K562 (cell line): ENCODE measurements around the gene MRGPRD. TPM values are rescaled to one million over a fixed set of nuclear protein-coding genes. Genes with fewer than 3 reads are reported as not detected.

Experiments
- ATAC-seq: fragments of 200-7000 bp; cut with Tn5 transposase; 3 replicates; pipeline ENCODE4 v1.9.1; 2020; ENCODE audit warnings: moderate library complexity
- BruUV-seq: library from RNA; stranded (reverse); fragments of 400-500 nt; replicated peaks from 2 replicates; lab custom pipeline; 2021; lab: Mats Ljungman, UMichigan
- CTCF ChIA-PET: fragments of 300-600 bp; formaldehyde crosslinking; extraction: SDS; loops from one replicate; lab custom pipeline; 2021; ENCODE audit warnings: low intra/inter-chr PET ratio; lab: Yijun Ruan, JAX
- POLR2A ChIA-PET: fragments of 300-600, 350-650 bp; sonication (Branson Sonifier 250); formaldehyde crosslinking; extraction: SDS; loops from one replicate; lab custom pipeline; 2021; ENCODE audit warnings: antibody characterized with exemption, inconsistent platforms; lab: Yijun Ruan, JAX
- DNase-seq, 4 experiments: peaks; one replicate each; pipeline versions ENCODE4 v3.0.0 to v3.0.0-alpha.2; 2011 to 2018; ENCODE audit warnings: low spot score in 3 of 4, mixed read lengths in 3 of 4; ENCODE audit errors: extremely low read depth in 1 of 4
- FAIRE-seq: peaks from 2 replicates; lab custom pipeline; 2011; peaks lifted over from hg19 to GRCh38; lab: Jason Lieb, UNC
- H2AFZ ChIP-seq: 2 replicates; pipeline ENCODE4 v1.6.0; 2011; ENCODE audit warnings: low read depth, low read length, control low read depth, inconsistent platforms
- H3K27ac ChIP-seq: fragments of 200-600 bp; 3 replicates; pipeline ENCODE4 v1.8.0; 2011; ENCODE audit warnings: low read depth, mild to moderate bottlenecking, control low read depth, inconsistent platforms, low read length, moderate library complexity, mixed read lengths; ENCODE audit errors: extremely low read depth
- H3K27me3 ChIP-seq, 2 experiments: fragments of 300-600 bp in 1 of 2; 2 replicates in 1 of 2; 3 replicates in 1 of 2; pipeline versions ENCODE4 v1.6.0 to v1.8.0; 2011; ENCODE audit warnings: inconsistent platforms in 2 of 2, low read length in 2 of 2, mild to moderate bottlenecking in 1 of 2, mixed read lengths in 1 of 2, moderate library complexity in 1 of 2; ENCODE audit not compliant: control insufficient read depth in 2 of 2, insufficient read depth in 2 of 2
- H3K36me3 ChIP-seq: fragments of 300-600 bp; 3 replicates; pipeline ENCODE4 v1.8.0; 2011; ENCODE audit warnings: mild to moderate bottlenecking, low read length, inconsistent platforms; ENCODE audit not compliant: control insufficient read depth, insufficient read depth
- H3K4me1 ChIP-seq, 2 experiments: fragments of 200-600 bp in 1 of 2; replicated peaks in 1 of 2; 2 replicates in 1 of 2; 3 replicates in 1 of 2; pipeline versions ENCODE4 v1.5.1 to v1.8.0; 2011; ENCODE audit warnings: inconsistent platforms in 2 of 2, low read length in 2 of 2, mild to moderate bottlenecking in 1 of 2, mixed read lengths in 1 of 2, moderate library complexity in 1 of 2; ENCODE audit not compliant: control insufficient read depth in 2 of 2, insufficient read depth in 2 of 2
- H3K4me2 ChIP-seq: 2 replicates; pipeline ENCODE4 v1.6.1; 2011; ENCODE audit warnings: low read length, control low read depth, inconsistent platforms, mixed read lengths; ENCODE audit not compliant: insufficient read depth
- H3K4me3 ChIP-seq: fragments of 200-600 bp; sonication (generic), shearing (Covaris generic); 2 replicates; pipeline ENCODE4 v1.5.1; 2016; ENCODE audit warnings: control low read depth, inconsistent platforms
- H3K79me2 ChIP-seq: fragments of 200-600 bp; 3 replicates; pipeline ENCODE4 v1.8.0; 2011; ENCODE audit warnings: low read length, inconsistent platforms; ENCODE audit not compliant: control insufficient read depth, insufficient read depth
- H3K9ac ChIP-seq, 2 experiments: 2 replicates each; pipeline versions ENCODE4 v1.6.0 to v1.6.1; 2011; ENCODE audit warnings: low read depth in 2 of 2, low read length in 2 of 2, control low read depth in 1 of 2, inconsistent platforms in 1 of 2, mild to moderate bottlenecking in 1 of 2, mixed read lengths in 1 of 2; ENCODE audit not compliant: insufficient read depth in 1 of 2
- H3K9me1 ChIP-seq: one replicate; pipeline ENCODE4 v1.6.0; 2011; ENCODE audit warnings: inconsistent platforms, mild to moderate bottlenecking, low read length, moderate library complexity; ENCODE audit not compliant: control insufficient read depth, insufficient read depth
- H3K9me3 ChIP-seq: replicated peaks from 2 replicates; pipeline ENCODE4 v1.5.1; 2011; ENCODE audit warnings: low read depth, low read length, inconsistent platforms; ENCODE audit not compliant: control insufficient read depth, insufficient read depth
- H4K20me1 ChIP-seq: replicated peaks from 2 replicates; pipeline ENCODE4 v1.6.1; 2011; ENCODE audit warnings: low read length, inconsistent platforms, mixed read lengths; ENCODE audit not compliant: control insufficient read depth, insufficient read depth
- BACH1 ChIP-seq: fragments of 200-800 bp; sonication (Bioruptor generic); IDR thresholded peaks from 2 replicates; pipeline ENCODE4 v1.6.1; 2016; ENCODE audit warnings: missing genetic modification characterization, missing compliant biosample characterization
- CBFA2T3 ChIP-seq: fragments of 450-650 bp; IDR thresholded peaks from 2 replicates; pipeline ENCODE4 v1.6.1; 2017
- DMBX1 ChIP-seq: fragments of 250-450 bp; sonication (Bioruptor Pico); IDR thresholded peaks from 2 replicates; pipeline ENCODE4 v1.8.0; 2022; ENCODE audit warnings: inconsistent platforms, mild to moderate bottlenecking, moderate library complexity, borderline replicate concordance
- EP400 ChIP-seq: fragments of 450-650 bp; IDR thresholded peaks from 2 replicates; pipeline ENCODE4 v1.6.1; 2017; ENCODE audit warnings: antibody characterized with exemption, mild to moderate bottlenecking, moderate library complexity
- GATAD2B ChIP-seq: fragments of 450-650 bp; IDR thresholded peaks from 2 replicates; pipeline ENCODE4 v1.6.1; 2017; ENCODE audit warnings: mild to moderate bottlenecking, borderline replicate concordance
- HNRNPL ChIP-seq: fragments of 200-400 bp; formaldehyde crosslinking; IDR thresholded peaks from 2 replicates; pipeline ENCODE4 v1.6.1; 2017; ENCODE audit warnings: low read depth, mild to moderate bottlenecking, low read length
- NR1H2 ChIP-seq: sonication (generic); formaldehyde crosslinking; IDR thresholded peaks from 2 replicates; pipeline ENCODE4 v1.4.0; 2020; ENCODE audit warnings: mild to moderate bottlenecking, missing genetic modification reagents
- NUFIP1 ChIP-seq: fragments of 450-650 bp; IDR thresholded peaks from 2 replicates; pipeline ENCODE4 v1.6.1; 2018; ENCODE audit not compliant: partially characterized antibody
- POLR2A ChIP-seq: fragments of 450-650 bp; conservative IDR thresholded peaks from 2 replicates; pipeline ENCODE4 v1.6.1; 2016
- RFX5 ChIP-seq: IDR thresholded peaks from 2 replicates; pipeline ENCODE4 v1.6.1; 2011; ENCODE audit warnings: low read depth, mild to moderate bottlenecking, improper control_type of control experiment, low read length
- SP1 ChIP-seq: sonication (generic); formaldehyde crosslinking; IDR thresholded peaks from 2 replicates; pipeline ENCODE4 v1.8.1; 2022; ENCODE audit warnings: mild to moderate bottlenecking, missing genetic modification reagents
- TAL1 ChIP-seq: fragments of 450-650 bp; IDR thresholded peaks from 2 replicates; pipeline ENCODE4 v1.6.1; 2016; ENCODE audit warnings: mild to moderate bottlenecking
- XRCC5 ChIP-seq: fragments of 200-400 bp; formaldehyde crosslinking; IDR thresholded peaks from 2 replicates; pipeline ENCODE4 v1.6.1; 2017; ENCODE audit warnings: low read depth, mild to moderate bottlenecking, low read length
- ZKSCAN3 ChIP-seq: fragments of 250-450 bp; sonication (Bioruptor Pico); IDR thresholded peaks from 2 replicates; pipeline ENCODE4 v1.4.0; 2020
- ZNF589 ChIP-seq: fragments of 200-800 bp; sonication (Bioruptor generic); IDR thresholded peaks from 2 replicates; pipeline ENCODE4 v1.6.1; 2016; ENCODE audit warnings: low read depth, missing genetic modification characterization, missing compliant biosample characterization
- WGBS: fragments of 100-300 bp; shearing (Covaris generic); methylation state at CpG from one replicate; pipeline ENCODE4 v1.1.6; 2016; ENCODE audit warnings: low coverage, mixed read lengths; ENCODE audit not compliant: insufficient coverage; ENCODE audit errors: missing lambda C conversion rate; 5-methylcytosine and 5-hydroxymethylcytosine counted together
- in situ Hi-C: fragments of 300-500 bp; cut with MboI; formaldehyde crosslinking; loops from 4 replicates; pipeline ENCODE4 v1.15.0; 2018; ENCODE audit warnings: inconsistent platforms, mixed read lengths
- intact Hi-C: fragments of 100-400 bp; cut with micrococcal nuclease; formaldehyde crosslinking; loops from 2 replicates; pipeline ENCODE4 v1.14.2; 2022
- polyA plus RNA-seq, 8 experiments: library from polyadenylated mRNA; depleted of rRNA in 4 of 8; stranded (reverse) in 5 of 8; unstranded in 3 of 8; fragments of >200 nt; fragmentation: Nextera tagmentation in 2 of 8; fragmentation: Illumina TruSeq in 1 of 8; extraction: Ambion mirVana in 2 of 8; extraction: Trizol in 1 of 8; gene quantifications; 2 replicates each; pipeline versions ENCODE4 v1.2.1 to v1.2.3, GENCODE V29; 2011 to 2014; ENCODE audit warnings: inconsistent platforms in 1 of 8, missing spikeins in 1 of 8
- total RNA-seq, 7 experiments: library from RNA; depleted of rRNA in 6 of 7; stranded (reverse); fragments of >200 nt in 6 of 7; fragmentation: Illumina TruSeq in 2 of 7; extraction: Trizol in 2 of 7; gene quantifications; 2 replicates each; pipeline versions ENCODE4 v1.2.1 to v1.2.3, GENCODE V29; 2011 to 2021; ENCODE audit warnings: low replicate concordance in 1 of 7
- TF ChIP-seq, protein P1 (sequence below), 3 experiments: fragments of 200-800 bp in 1 of 3; sonication (Bioruptor generic) in 1 of 3; sonication (generic) in 1 of 3; formaldehyde crosslinking in 1 of 3; IDR thresholded peaks; 2 replicates each; pipeline versions ENCODE4 v1.6.1 to v1.8.0; 2016 to 2022; ENCODE audit warnings: mild to moderate bottlenecking in 2 of 3, missing compliant biosample characterization in 2 of 3, missing genetic modification characterization in 2 of 3, missing genetic modification reagents in 1 of 3

MRGPRD gene
- total and polyA plus RNA-seq, 9 of the 15 experiments (the other 6 are each of a cell fraction or from before 2014, with no cell fraction given) = not detected

DNA sequence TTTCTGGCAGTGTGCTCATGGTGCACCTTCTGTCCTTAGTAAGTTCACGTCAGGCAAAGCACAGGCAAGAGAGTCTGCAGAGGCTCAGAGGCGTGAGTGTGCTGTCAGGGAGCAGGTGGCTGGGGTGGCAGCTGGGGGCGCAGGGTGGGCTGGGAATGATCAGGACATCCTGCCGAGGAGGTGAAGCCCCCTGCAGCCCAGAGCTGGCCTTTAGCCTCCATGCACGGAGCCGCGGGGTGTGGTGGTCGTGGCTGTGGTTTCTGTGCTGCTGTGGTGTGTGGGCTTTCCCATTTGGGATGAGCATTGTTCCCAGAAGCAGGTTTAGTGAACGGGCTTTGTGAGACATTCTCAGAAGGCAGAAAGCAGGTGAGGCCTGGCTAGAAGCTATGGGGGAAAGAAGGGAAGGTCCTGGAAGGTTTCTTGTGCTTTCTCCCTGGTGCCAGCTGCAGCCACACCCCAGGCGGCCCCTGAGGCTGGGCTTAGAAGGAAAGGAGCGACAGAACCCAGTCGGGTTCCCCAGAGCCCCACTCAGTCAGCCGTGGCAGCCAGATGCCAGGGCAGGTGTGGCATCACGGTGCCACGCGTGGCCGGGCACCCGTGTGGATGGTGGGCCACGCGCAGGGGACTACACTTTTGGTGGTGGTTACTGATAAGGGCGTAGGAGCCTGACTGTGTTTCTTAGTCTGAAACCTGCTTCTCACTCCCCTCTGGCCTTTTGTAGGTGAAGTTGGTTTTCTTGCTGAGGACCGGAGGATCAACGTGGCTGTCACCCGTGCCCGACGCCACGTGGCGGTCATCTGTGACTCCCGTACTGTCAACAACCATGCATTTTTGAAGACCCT, 45.0 kb downstream of the MRGPRD start:
- Histone ChIP-seq H3K9me3 (no peaks in the 10 kb centered on the region), H2AFZ (no peak overlapping the region), H3K79me2 (no peaks in the 10 kb centered on the region), H3K9ac (no peak overlapping the region), H3K27me3 (no peaks in the 10 kb centered on the region), H3K4me3 (no peak overlapping the region), H3K27ac (no peak overlapping the region), H3K4me1 (peaks cover 0 to 5% of the 10 kb centered on the region in 2 experiments; a peak in 1 of 5 replicates), H4K20me1 (0 out of 2 replicates have a peak, but pooled peaks cover 2% of the 10 kb centered on the region), H3K4me2 (no peak overlapping the region), H3K9me1 (no peaks in the 10 kb centered on the region), H3K36me3 (peaks cover 79% of the 10 kb centered on the region; the same call in 2 of the 3 replicates)
- WGBS = 94% methylated on average over 18 of the region's 29 CpGs
- ChIA-PET POLR2A (interaction anchor here (0.5 kb wide), 1 partner anchor 374 kb away, joined by 3 read pairs; no protein-coding TSS in a partner anchor), CTCF (no interaction called here)
- TF ChIP-seq HNRNPL = 0 out of 2 replicates have a peak, but pooled peaks have one; percentile 45
- no peak for TF ChIP-seq EP400
- TF ChIP-seq BACH1 (tag) = no peak
- in situ Hi-C loops = no loop called here
- FAIRE-seq = no peak
- no TSS peak for BruUV-seq
- ATAC-seq = no peak
- DNase-seq = no peak
- intact Hi-C loops = no loop called here

DNA sequence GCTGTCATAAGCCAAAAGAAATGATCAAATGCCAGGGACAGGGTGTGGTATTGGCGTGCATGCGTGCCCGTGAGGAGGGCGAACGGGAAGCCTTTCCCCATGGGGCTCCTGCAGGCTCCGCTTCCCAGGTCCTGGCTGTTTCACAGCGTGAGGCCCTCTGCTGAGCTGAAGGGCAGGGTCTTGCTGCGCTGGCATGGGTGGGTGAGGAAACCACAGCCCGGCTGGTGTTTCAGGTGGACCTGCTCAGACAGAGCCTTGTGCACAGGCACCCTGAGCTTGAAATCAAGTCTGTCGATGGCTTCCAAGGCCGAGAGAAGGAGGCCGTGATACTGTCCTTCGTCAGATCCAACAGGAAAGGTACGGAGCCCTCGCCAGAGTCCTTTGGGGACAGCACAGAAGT, 45.7 kb downstream of the MRGPRD start:
- Histone ChIP-seq H3K9me3 (no peaks in the 10 kb centered on the region), H4K20me1 (0 out of 2 replicates have a peak, but pooled peaks cover 2% of the 10 kb centered on the region), H3K4me3 (no peak overlapping the region), H2AFZ (no peak overlapping the region), H3K9me1 (no peaks in the 10 kb centered on the region), H3K9ac (peak overlapping the region in 1 of 2 experiments; percentile 42; a peak in 1 of 4 replicates), H3K27me3 (no peaks in the 10 kb centered on the region), H3K27ac (no peak overlapping the region), H3K36me3 (peaks cover 82% of the 10 kb centered on the region; the same call in 2 of the 3 replicates), H3K4me1 (peaks cover 0 to 5% of the 10 kb centered on the region in 2 experiments; a peak in 1 of 5 replicates), H3K4me2 (no peak overlapping the region), H3K79me2 (no peaks in the 10 kb centered on the region)
- ChIA-PET POLR2A (interaction anchor here (0.5 kb wide), 1 partner anchor 373 kb away, joined by 3 read pairs; no protein-coding TSS in a partner anchor), CTCF (no interaction called here)
- BruUV-seq = no TSS peak
- WGBS = 97% methylated on average over 12 of the region's 15 CpGs
- no peak for ATAC-seq
- DNase-seq = no peak
- in situ Hi-C loops (no loop called here), intact Hi-C loops (no loop called here)
- no peak for FAIRE-seq
- no peak for TF ChIP-seq CBFA2T3
- TF ChIP-seq ZNF589 (CRISPR knock-in tag) = no peak
- no peak for TF ChIP-seq SP1
- TF ChIP-seq NR1H2 (CRISPR knock-in tag) = no peak
- no peak for TF ChIP-seq GATAD2B
- TF ChIP-seq DMBX1 (CRISPR knock-in tag) = no peak
- no peak for TF ChIP-seq XRCC5
- no peak for TF ChIP-seq NUFIP1
- TF ChIP-seq POLR2A = no peak
- no peak for TF ChIP-seq TAL1
- no peak for TF ChIP-seq ZKSCAN3 (CRISPR knock-in tag)
- TF ChIP-seq, protein P1, sequence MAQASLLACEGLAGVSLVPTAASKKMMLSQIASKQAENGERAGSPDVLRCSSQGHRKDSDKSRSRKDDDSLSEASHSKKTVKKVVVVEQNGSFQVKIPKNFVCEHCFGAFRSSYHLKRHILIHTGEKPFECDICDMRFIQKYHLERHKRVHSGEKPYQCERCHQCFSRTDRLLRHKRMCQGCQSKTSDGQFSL (CRISPR knock-in tag; IDR thresholded peaks at IDR 0.05) = no peak
- TF ChIP-seq, protein P1 (tag; IDR thresholded peaks at IDR 0.05) = no peak
- no peak for TF ChIP-seq RFX5
